Endothelial cell of umbilical vein (primary cell): ENCODE results near the gene MID1. TPM values are rescaled to one million over a fixed set of nuclear protein-coding genes. Genes with fewer than 3 reads are reported as not detected.

Experiments used
- BruUV-seq: library from RNA; stranded (reverse); fragments of 400-500 nt; replicated peaks from 2 replicates; lab custom pipeline; 2021; lab: Mats Ljungman, UMichigan
- CTCF ChIA-PET: fragments of 300-600, 350-600 bp; sonication (Branson Sonifier 250); formaldehyde crosslinking; loops from one replicate; lab custom pipeline; 2021; ENCODE audit warnings: antibody characterized with exemption, inconsistent platforms; lab: Charles Lee
- POLR2A ChIA-PET: fragments of 300-600, 350-600 bp; sonication (Branson Sonifier 250); formaldehyde crosslinking; loops from one replicate; lab custom pipeline; 2021; ENCODE audit warnings: antibody characterized with exemption, inconsistent platforms; lab: Charles Lee
- DNase-seq: peaks from one replicate; pipeline ENCODE4 v3.0.0-alpha.2; 2011; ENCODE audit warnings: low read depth, low spot score
- FAIRE-seq: peaks from 2 replicates; lab custom pipeline; 2011; peaks lifted over from hg19 to GRCh38; lab: Jason Lieb, UNC
- H2AFZ ChIP-seq: 2 replicates; pipeline ENCODE4 v1.6.0; 2012; ENCODE audit warnings: low read depth, low read length, control low read depth, inconsistent platforms
- H3K27ac ChIP-seq: 2 replicates; pipeline ENCODE4 v1.5.1; 2011; ENCODE audit warnings: low read depth, mild to moderate bottlenecking, control low read depth, low read length, moderate library complexity; ENCODE audit not compliant: insufficient read depth
- H3K27me3 ChIP-seq, 2 experiments: 2 replicates each; pipeline versions ENCODE4 v1.6.0 to v1.6.1; 2011; ENCODE audit warnings: low read length in 2 of 2, mixed read lengths in 1 of 2; ENCODE audit not compliant: control insufficient read depth in 2 of 2, insufficient read depth in 2 of 2
- H3K36me3 ChIP-seq, 2 experiments: 2 replicates in 1 of 2; 3 replicates in 1 of 2; pipeline ENCODE4 v1.5.1; 2011; ENCODE audit warnings: low read length in 2 of 2, mild to moderate bottlenecking in 1 of 2, moderate library complexity in 1 of 2; ENCODE audit not compliant: control insufficient read depth in 2 of 2, insufficient read depth in 2 of 2; ENCODE audit errors: extremely low read depth in 1 of 2
- H3K4me1 ChIP-seq: 3 replicates; pipeline ENCODE4 v1.5.1; 2011; ENCODE audit warnings: mild to moderate bottlenecking, low read length; ENCODE audit not compliant: control insufficient read depth, insufficient read depth; ENCODE audit errors: extremely low read depth
- H3K4me2 ChIP-seq: 2 replicates; pipeline ENCODE4 v1.6.1; 2011; ENCODE audit warnings: low read length, control low read depth, mixed read lengths; ENCODE audit not compliant: insufficient read depth
- H3K4me3 ChIP-seq, 3 experiments: fragments of 200-600 bp in 1 of 3; sonication (generic), shearing (Covaris generic) in 1 of 3; replicated peaks in 1 of 3; 2 replicates each; pipeline ENCODE4 v1.5.1; 2011 to 2016; ENCODE audit warnings: control low read depth in 3 of 3, low read length in 3 of 3, mild to moderate bottlenecking in 2 of 3, inconsistent platforms in 1 of 3, low read depth in 1 of 3, moderate library complexity in 1 of 3; ENCODE audit not compliant: insufficient read depth in 1 of 3
- H3K79me2 ChIP-seq: 2 replicates; pipeline ENCODE4 v1.6.0; 2012; ENCODE audit warnings: low read length, inconsistent platforms; ENCODE audit not compliant: control insufficient read depth, insufficient read depth
- H3K9ac ChIP-seq: replicated peaks from 2 replicates; pipeline ENCODE3; 2011; ENCODE audit warnings: low read length, control low read depth; ENCODE audit not compliant: insufficient read depth; ENCODE audit errors: extremely low read depth
- H3K9me1 ChIP-seq: replicated peaks from 3 replicates; pipeline ENCODE4 v1.6.0; 2011; ENCODE audit warnings: mild to moderate bottlenecking, low read length; ENCODE audit not compliant: control insufficient read depth, insufficient read depth; ENCODE audit errors: extremely low read depth
- H3K9me3 ChIP-seq: replicated peaks from 2 replicates; pipeline ENCODE4 v1.5.1; 2012; ENCODE audit warnings: low read length, inconsistent platforms; ENCODE audit not compliant: control insufficient read depth, insufficient read depth
- H4K20me1 ChIP-seq: replicated peaks from 2 replicates; pipeline ENCODE3; 2011; ENCODE audit warnings: mild to moderate bottlenecking, low read length; ENCODE audit not compliant: control insufficient read depth, insufficient read depth; ENCODE audit errors: extremely low read depth
- EZH2 ChIP-seq: IDR thresholded peaks from 2 replicates; pipeline ENCODE4 v1.6.1; 2012; ENCODE audit warnings: borderline replicate concordance, low read depth, mild to moderate bottlenecking, moderate library complexity, low read length, inconsistent platforms; ENCODE audit not compliant: severe bottlenecking
- FOS ChIP-seq: IDR thresholded peaks from 2 replicates; pipeline ENCODE4 v1.6.1; 2011; ENCODE audit warnings: mild to moderate bottlenecking, low read length, moderate library complexity, borderline replicate concordance; ENCODE audit not compliant: insufficient read depth
- GATA2 ChIP-seq: IDR thresholded peaks from 2 replicates; pipeline ENCODE4 v1.7.0; 2011; ENCODE audit warnings: low read depth, mild to moderate bottlenecking, moderate library complexity, mixed read lengths, low read length; ENCODE audit not compliant: insufficient read length, insufficient read depth
- JUN ChIP-seq: IDR thresholded peaks from 2 replicates; pipeline ENCODE4 v1.6.1; 2011; ENCODE audit warnings: borderline replicate concordance, low read depth; ENCODE audit not compliant: insufficient read length, insufficient read depth
- MYC ChIP-seq: IDR thresholded peaks from one replicate; pipeline ENCODE4 v1.6.1; 2011; ENCODE audit warnings: mild to moderate bottlenecking, low read depth, low read length
- POLR2A ChIP-seq: IDR thresholded peaks from 2 replicates; pipeline ENCODE4 v1.6.1; 2012; ENCODE audit warnings: low read depth, mild to moderate bottlenecking, control low read depth, low read length
- POLR2AphosphoS5 ChIP-seq: IDR thresholded peaks from 2 replicates; pipeline ENCODE4 v1.6.1; 2012; ENCODE audit warnings: low read depth, mild to moderate bottlenecking, control low read depth, low read length, moderate library complexity; ENCODE audit not compliant: insufficient read depth
- dilution Hi-C: fragments of 300-500 bp; cut with MboI; formaldehyde crosslinking; loops from one replicate; pipeline ENCODE4 v1.15.0; 2019; ENCODE audit warnings: low sequenced_read_pairs; ENCODE audit not compliant: extremely low pct_ligation_motif_present
- intact Hi-C: fragments of 100-400 bp; cut with micrococcal nuclease; formaldehyde crosslinking; loops from one replicate; pipeline ENCODE4 v1.10.0; 2022
- polyA plus RNA-seq, 4 experiments: library from polyadenylated mRNA; depleted of rRNA in 3 of 4; stranded (reverse) in 3 of 4; unstranded in 1 of 4; fragments of >200 nt; gene quantifications; 2 replicates each; pipeline versions ENCODE4 v1.2.1 to v1.2.3, GENCODE V29; 2011 to 2012; ENCODE audit warnings: missing spikeins in 1 of 4
- total RNA-seq: library from RNA; stranded (reverse); gene quantifications from 2 replicates; pipeline ENCODE4 v1.2.3, GENCODE V29; 2021
- TF ChIP-seq, protein P1 (sequence below): IDR thresholded peaks from 2 replicates; pipeline ENCODE4 v1.6.1; 2011; ENCODE audit not compliant: insufficient read depth, insufficient read length
- TF ChIP-seq, protein P2 (sequence below), 2 donors: IDR thresholded peaks; 1 replicate in 1 of 2; 2 replicates in 1 of 2; pipeline ENCODE4 v1.5.1; 2011; ENCODE audit warnings: low read length in 2 of 2, mild to moderate bottlenecking in 2 of 2, moderate library complexity in 2 of 2, control low read depth in 1 of 2, inconsistent platforms in 1 of 2, low read depth in 1 of 2; ENCODE audit not compliant: insufficient read depth in 1 of 2; ENCODE audit errors: extremely low read depth in 1 of 2

MID1 gene
- total and polyA plus RNA-seq, 2 donors (not counting 3 experiments of a cell fraction or from before 2014, with no cell fraction given): 21.3 to 29.8 TPM

DNA sequence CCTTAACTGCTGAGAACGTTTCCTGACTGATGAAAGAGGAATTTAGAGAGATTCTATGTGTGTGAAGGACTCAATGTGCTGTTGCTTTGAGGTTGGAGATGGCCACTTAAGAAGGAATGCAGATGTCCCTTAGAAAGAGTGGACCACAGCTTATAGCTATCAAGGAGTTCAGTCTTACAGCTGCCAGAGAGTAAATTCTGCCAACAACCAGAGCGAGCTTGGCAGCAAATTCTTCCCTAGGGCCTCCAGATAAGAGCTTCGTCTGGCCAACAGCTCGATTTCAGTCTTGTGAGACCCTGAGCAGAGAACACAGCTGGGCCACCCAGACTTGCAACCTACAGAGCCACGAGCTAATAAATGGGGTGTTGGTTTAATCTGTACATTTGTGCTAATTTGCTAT, 21.8 kb downstream of the MID1 start:
- Histone ChIP-seq H3K27ac (no peak overlapping the region), H3K4me2 (no peak overlapping the region), H4K20me1 (no peaks in the 10 kb centered on the region), H3K9me3 (no peaks in the 10 kb centered on the region), H3K27me3 (no peaks in the 10 kb centered on the region), H3K79me2 (no peaks in the 10 kb centered on the region), H3K4me1 (no peaks in the 10 kb centered on the region), H3K4me3 (no peak overlapping the region), H3K9me1 (no peaks in the 10 kb centered on the region), H3K9ac (no peak overlapping the region), H3K36me3 (no peaks in the 10 kb centered on the region), H2AFZ (no peak overlapping the region)
- DNase-seq (no peak), FAIRE-seq (no peak)
- ChIA-PET POLR2A (no interaction called here), CTCF (interaction anchor here (0.5 to 2.1 kb wide), 31 partner anchors 18 to 502 kb away, joined by 3 to 37 read pairs (median 4); no protein-coding TSS in a partner anchor)
- BruUV-seq: no TSS peak
- intact Hi-C loops: loop anchor here (1.0 to 5.0 kb wide), 5 partner anchors 16 to 408 kb away; no protein-coding TSS in a partner anchor
- TF ChIP-seq FOS: no peak
- no peak for TF ChIP-seq JUN
- TF ChIP-seq POLR2AphosphoS5: no peak
- no peak for TF ChIP-seq EZH2
- no peak for TF ChIP-seq MYC
- TF ChIP-seq, protein P1, sequence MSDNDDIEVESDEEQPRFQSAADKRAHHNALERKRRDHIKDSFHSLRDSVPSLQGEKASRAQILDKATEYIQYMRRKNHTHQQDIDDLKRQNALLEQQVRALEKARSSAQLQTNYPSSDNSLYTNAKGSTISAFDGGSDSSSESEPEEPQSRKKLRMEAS: no peak
- TF ChIP-seq, protein P2, sequence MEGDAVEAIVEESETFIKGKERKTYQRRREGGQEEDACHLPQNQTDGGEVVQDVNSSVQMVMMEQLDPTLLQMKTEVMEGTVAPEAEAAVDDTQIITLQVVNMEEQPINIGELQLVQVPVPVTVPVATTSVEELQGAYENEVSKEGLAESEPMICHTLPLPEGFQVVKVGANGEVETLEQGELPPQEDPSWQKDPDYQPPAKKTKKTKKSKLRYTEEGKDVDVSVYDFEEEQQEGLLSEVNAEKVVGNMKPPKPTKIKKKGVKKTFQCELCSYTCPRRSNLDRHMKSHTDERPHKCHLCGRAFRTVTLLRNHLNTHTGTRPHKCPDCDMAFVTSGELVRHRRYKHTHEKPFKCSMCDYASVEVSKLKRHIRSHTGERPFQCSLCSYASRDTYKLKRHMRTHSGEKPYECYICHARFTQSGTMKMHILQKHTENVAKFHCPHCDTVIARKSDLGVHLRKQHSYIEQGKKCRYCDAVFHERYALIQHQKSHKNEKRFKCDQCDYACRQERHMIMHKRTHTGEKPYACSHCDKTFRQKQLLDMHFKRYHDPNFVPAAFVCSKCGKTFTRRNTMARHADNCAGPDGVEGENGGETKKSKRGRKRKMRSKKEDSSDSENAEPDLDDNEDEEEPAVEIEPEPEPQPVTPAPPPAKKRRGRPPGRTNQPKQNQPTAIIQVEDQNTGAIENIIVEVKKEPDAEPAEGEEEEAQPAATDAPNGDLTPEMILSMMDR (IDR thresholded peaks at IDR 0.05; ENCODE audit: extremely low read depth in 1 of 2, insufficient read depth in 1 of 2, low read depth in 1 of 2, low read length in 2 of 2): no peak
- no peak for TF ChIP-seq POLR2A
- TF ChIP-seq GATA2: no peak
- dilution Hi-C loops: no loop called here
